GM19395 (cell line): ENCODE measurements around the gene TBX4.
"Not testable (repeated sequence)": the region's sequence is repeated elsewhere in the genome, so short reads cannot be mapped to it uniquely, and the experiment has no call there.

ENCODE experiments used
- ATAC-seq: cut with Tn5 transposase; IDR thresholded peaks from one replicate; pipeline ENCODE4 v1.9.1; 2021; ENCODE audit warnings: mild to moderate bottlenecking, moderate library complexity; ENCODE audit not compliant: unreplicated experiment

The TBX4 gene

GRCh38 chr17:61519754-61520440 is 67.7 kb downstream of the TBX4 start:
- no peak for ATAC-seq

GRCh38 chr17:61520897-61521296 is 68.7 kb downstream of the TBX4 start:
- ATAC-seq, result no peak

GRCh38 chr17:61522088-61522487 is 69.9 kb downstream of the TBX4 start:
- ATAC-seq, result no peak

- ATAC-seq, result no peak
These were observed 72.1 kb downstream of the TBX4 start for GRCh38 chr17:61524319-61524718.

GRCh38 chr17:61527441-61527840 is 75.2 kb downstream of the TBX4 start:
- not testable (repeated sequence) for ATAC-seq

- ATAC-seq, result no peak
These were observed 75.9 kb downstream of the TBX4 start for GRCh38 chr17:61528171-61528570.

- no peak for ATAC-seq
These were observed 79.0 kb downstream of the TBX4 start for GRCh38 chr17:61531223-61531622.

GRCh38 chr17:61532826-61533225 is 80.6 kb downstream of the TBX4 start:
- no peak for ATAC-seq

GRCh38 chr17:61533797-61534196 is 81.6 kb downstream of the TBX4 start:
- no peak for ATAC-seq

GRCh38 chr17:61534414-61534813 is 82.2 kb downstream of the TBX4 start:
- no peak for ATAC-seq
